ENCODE measurements around the gene ATRX.
"Not testable (repeated sequence)": the region's sequence is repeated elsewhere in the genome, so short reads cannot be mapped to it uniquely, and the experiment has no call there.

ATRX gene

GRCh38 chrX:77740376-77740905, 45.6 kb downstream of the ATRX start:
- no peak for DNase-seq (ENCODE audit: low spot score)

GRCh38 chrX:77733342-77733741, 52.7 kb downstream of the ATRX start:
- no peak for DNase-seq (ENCODE audit: low spot score)

- no peak for DNase-seq (ENCODE audit: low spot score)
Measured at GRCh38 chrX:77731821-77732419, 54.1 kb downstream of the ATRX start.

DNA sequence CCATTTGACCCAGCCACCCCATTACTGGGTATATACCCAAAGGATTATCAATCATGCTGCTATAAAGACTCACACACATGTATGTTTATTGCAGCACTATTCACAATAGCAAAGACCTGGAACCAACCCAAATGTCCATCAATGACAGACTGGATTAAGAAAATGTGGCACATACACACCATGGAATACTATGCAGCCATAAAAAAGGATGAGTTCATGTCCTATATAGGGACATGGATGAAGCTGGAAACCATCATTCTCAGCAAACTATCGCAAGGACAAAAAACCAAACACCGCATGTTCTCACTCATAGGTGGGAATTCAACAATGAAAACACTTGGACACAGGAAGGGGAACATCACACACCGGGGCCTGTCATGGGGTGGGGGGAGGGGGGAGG, 59.9 kb downstream of the ATRX start:
- DNase-seq (ENCODE audit: low spot score), result not testable (repeated sequence)

DNA sequence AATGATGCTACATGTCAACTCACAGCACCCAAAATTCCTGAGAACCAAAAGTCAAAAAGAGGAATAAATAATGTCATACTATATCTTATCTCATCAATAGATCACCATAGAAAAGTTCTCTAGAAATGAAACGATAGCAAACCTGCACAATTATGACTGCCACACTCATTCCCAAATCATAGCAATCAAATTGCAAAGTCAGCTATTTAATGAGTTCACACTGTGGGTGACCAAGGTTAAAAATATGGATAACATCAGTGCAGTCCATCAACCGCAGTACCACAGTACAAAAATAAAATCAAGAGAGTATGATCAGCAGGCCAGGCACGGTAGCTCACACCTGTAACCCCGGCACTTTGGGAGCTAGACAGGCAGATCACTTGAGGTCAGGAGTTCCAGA, 62.3 kb downstream of the ATRX start:
- no peak for DNase-seq (ENCODE audit: low spot score)

GRCh38 chrX:77719388-77719787, 66.6 kb downstream of the ATRX start:
- DNase-seq (ENCODE audit: low spot score), result no peak

- DNase-seq (ENCODE audit: low spot score), result no peak
Measured at GRCh38 chrX:77704881-77705280, 81.1 kb downstream of the ATRX start.

- DNase-seq (ENCODE audit: low spot score), result no peak
Measured at GRCh38 chrX:77698242-77698641, 87.8 kb downstream of the ATRX start.

DNA sequence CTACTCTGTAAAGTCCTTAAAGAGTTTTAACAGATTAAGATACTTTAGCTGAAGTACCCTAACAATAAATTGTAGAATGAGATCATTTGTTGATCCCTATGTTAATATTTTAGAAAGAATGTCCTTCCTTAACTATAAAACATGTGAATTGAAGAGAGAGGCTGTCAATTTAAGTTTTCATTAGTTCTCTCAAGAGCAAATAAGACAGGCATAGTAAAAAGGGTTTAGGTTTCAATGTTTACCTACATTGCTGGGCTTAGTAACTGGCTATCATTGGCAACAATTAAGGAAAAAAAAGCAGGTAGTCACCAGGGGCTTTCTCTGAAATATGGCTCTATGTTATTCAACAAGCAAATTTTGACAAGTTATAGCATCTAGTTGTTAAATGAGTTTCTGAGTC, 91.5 kb downstream of the ATRX start:
- no peak for DNase-seq (ENCODE audit: low spot score)

GRCh38 chrX:77693594-77693993, 92.4 kb downstream of the ATRX start:
- no peak for DNase-seq (ENCODE audit: low spot score)

GRCh38 chrX:77691916-77692315, 94.1 kb downstream of the ATRX start:
- DNase-seq (ENCODE audit: low spot score), result no peak

GRCh38 chrX:77689376-77689775, 96.6 kb downstream of the ATRX start:
- DNase-seq (ENCODE audit: low spot score), result no peak

GRCh38 chrX:77685683-77686082, 100.3 kb downstream of the ATRX start:
- DNase-seq (ENCODE audit: low spot score), result not testable (repeated sequence)

DNA sequence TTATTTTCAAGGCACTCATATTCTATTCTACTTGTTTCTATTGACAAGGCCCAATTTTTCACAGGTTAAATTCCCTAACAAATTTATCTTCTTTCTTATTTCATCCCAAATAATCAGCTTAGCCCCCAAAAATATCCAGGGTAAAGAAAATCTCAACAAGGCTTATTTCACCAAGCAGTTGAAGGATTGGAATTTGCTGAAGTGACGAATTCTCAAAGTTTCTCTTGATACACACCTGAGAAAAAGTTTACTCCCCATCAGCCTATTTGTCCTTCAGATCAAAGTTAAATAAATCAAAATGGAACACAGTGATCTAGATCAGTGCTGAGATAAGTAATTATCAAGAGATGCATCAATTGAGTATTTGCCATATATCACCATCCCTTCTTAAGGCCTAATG, 106.9 kb downstream of the ATRX start:
- DNase-seq (ENCODE audit: low spot score), result no peak

- DNase-seq (ENCODE audit: low spot score), result no peak
Measured at GRCh38 chrX:77675986-77676385, 110.0 kb downstream of the ATRX start.

DNA sequence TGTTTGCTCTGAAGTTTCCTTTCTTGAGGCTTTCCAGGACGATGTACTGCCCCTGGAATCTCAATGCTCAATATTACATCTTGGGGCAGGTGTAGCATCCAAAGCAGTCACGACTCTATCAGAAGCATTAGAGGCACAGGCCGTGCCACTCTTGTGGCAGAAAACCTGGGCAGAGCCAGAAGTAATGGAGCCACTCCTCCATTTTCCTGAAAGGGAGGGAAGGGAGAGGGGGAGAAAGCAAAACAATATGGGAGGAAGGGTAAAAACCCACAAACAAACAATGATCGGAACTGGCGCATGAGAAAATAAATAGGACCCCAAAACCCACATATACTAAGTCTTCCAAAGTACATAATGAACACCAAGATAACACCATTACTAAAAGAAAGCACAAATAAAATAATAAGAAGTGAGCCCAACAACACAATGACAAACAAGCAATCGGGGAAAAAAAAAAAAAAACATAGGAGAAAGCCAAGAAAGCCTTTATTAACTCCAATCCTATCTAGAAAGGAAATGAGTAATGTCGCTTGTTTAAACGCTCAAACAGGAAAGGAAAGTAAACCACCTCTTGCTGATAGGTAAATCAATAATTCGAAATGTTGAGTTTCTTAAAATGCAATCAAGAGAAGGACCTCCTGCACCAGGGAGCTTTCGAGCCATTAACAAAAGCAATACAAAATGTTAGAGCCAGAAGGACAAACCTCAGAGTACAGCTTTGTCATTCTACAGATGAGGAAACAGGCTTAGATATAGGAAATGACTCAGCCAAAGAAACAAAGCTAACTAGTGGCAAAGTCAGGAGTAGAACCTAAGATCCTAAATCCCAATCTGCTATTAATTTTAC, 117.4 kb downstream of the ATRX start:
- no peak for DNase-seq (ENCODE audit: low spot score)

DNA sequence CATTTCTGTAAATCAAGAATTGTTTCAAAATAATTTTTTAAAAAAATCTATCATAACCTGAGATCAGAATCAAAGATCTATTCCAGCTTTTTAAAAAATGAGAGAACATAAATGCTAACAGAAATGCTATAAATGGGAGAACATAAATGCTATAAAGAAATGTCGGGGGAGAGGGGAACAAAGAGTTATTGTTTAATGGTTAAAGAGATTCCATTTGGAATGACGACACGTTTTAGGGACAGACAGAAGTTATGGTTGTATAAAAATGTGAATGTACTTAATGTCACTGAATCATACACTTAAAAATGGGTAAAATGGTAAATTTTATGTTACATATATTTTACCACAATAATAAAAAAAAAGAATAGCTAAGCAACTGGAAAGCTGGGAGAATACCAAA, 127.1 kb downstream of the ATRX start:
- no peak for DNase-seq (ENCODE audit: low spot score)

GRCh38 chrX:77652095-77652494, 133.9 kb downstream of the ATRX start:
- no peak for DNase-seq (ENCODE audit: low spot score)

GRCh38 chrX:77640702-77641101, 145.3 kb downstream of the ATRX start:
- no peak for DNase-seq (ENCODE audit: low spot score)

DNA sequence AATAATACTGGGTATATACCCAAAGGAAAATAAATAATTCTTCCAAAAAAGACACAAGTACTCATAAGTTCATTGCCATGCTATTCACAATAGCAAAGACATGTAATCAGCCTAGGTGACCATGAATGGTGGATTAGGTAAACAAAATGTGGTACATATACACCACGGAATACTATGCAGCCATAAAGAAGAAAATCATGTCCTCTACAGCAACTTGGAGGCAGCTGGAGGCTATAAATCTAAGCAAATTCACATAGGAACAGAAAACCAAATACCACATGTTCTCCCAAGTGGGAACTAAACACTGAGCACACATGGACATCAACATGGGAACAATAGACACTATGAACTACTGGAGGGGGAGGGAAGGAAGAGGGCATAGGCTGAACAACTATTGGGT, 146.2 kb downstream of the ATRX start:
- DNase-seq (ENCODE audit: low spot score), result no peak

DNA sequence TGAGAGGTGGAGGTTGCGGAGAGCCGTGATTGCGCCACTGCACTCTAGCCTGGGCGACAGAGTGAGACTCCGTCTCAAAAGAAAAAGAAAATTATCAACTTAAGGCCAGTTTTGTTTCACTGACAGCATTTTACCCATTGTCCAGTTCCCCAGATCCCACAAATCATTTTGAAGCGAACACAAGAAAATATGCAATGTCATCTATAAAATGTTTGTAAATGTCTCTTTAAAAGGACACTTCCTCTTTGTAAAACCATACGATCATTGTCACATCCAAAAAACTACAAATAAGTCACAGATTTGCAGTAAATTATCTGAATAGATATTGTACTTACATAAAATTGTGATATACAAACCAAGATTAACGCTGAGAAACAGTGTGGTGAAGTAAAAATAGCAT, 147.6 kb downstream of the ATRX start:
- DNase-seq (ENCODE audit: low spot score), result no peak

- no peak for DNase-seq (ENCODE audit: low spot score)
Measured at GRCh38 chrX:77635373-77635772, 150.6 kb downstream of the ATRX start.

GRCh38 chrX:77628294-77629025, 157.6 kb downstream of the ATRX start:
- no peak for DNase-seq (ENCODE audit: low spot score)
